ENCODE results near the gene GRB10.
A peak's percentile ranks its signal among the peaks of the same experiment; 100 is the strongest.

The GRB10 gene

DNA sequence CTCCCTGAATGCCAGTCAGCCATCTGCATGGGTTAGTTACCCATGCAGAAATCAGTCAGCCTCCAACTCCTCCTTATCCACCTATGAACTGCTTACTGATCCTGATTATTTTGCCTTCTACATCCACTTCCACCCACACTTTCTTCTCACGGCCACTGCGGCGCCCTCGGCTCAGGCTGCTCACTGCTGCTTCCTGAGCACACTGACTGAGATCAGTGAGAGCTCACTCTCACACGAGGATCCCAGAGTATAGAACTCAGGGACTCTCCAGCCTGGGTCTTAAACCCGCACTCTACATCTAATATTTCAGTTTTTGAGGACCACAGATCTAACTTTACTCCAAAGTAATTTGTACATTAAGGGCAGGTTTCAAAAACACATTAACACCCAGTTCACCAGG lies 64.4 kb downstream of the GRB10 start:
- H3K4me1 ChIP-seq (ENCODE audit: control insufficient read depth, insufficient read depth, low read depth, low read length): peaks cover 24% of the 10 kb centered on the region
- 92% methylated on average over 6 of the region's 6 CpGs for WGBS
- no peaks in the 10 kb centered on the region for H3K27me3 ChIP-seq (ENCODE audit: control insufficient read depth in 1 of 2, insufficient read depth in 1 of 2, low read length in 2 of 2)
- H3K4me2 ChIP-seq (ENCODE audit: low read length, poor library complexity, severe bottlenecking): no peak overlapping the region
- peak overlapping the region in 1 of 2 experiments; percentile 23 for H3K18ac ChIP-seq (ENCODE audit: low read depth in 1 of 2, low read length in 2 of 2)
- peaks cover 9 to 12% of the 10 kb centered on the region in 2 experiments for H3K36me3 ChIP-seq (ENCODE audit: control insufficient read depth in 1 of 2, insufficient read depth in 2 of 2, low read depth in 1 of 2, low read length in 2 of 2)
- no peak overlapping the region for H4K8ac ChIP-seq (ENCODE audit: low read length)
- no peak overlapping the region for H2BK5ac ChIP-seq (ENCODE audit: low read depth, low read length, poor library complexity, severe bottlenecking)
- no peak overlapping the region for H2BK15ac ChIP-seq (ENCODE audit: low read depth, poor library complexity, severe bottlenecking)
- H4K91ac ChIP-seq (ENCODE audit: low read length): no peak overlapping the region
- DNase-seq: no peak
- H3K27ac ChIP-seq (ENCODE audit: low read length, poor library complexity, severe bottlenecking): no peak overlapping the region
- no peak overlapping the region for H3K14ac ChIP-seq (ENCODE audit: low read length in 2 of 2)
- no peak overlapping the region for H2BK12ac ChIP-seq (ENCODE audit: low read length in 2 of 2)
- no peak overlapping the region for H2AK5ac ChIP-seq (ENCODE audit: low read length, severe bottlenecking)
- H3K79me1 ChIP-seq (replicated peaks; ENCODE audit: low read length, poor library complexity, severe bottlenecking): peaks cover 49% of the 10 kb centered on the region
- no peak overlapping the region for H2BK120ac ChIP-seq (ENCODE audit: low read depth, low read length)
- peak overlapping the region in 1 of 2 experiments; percentile 35 for H3K4ac ChIP-seq (ENCODE audit: low read depth in 1 of 2, low read length in 2 of 2)
- no peak overlapping the region for H3K4me3 ChIP-seq (ENCODE audit: insufficient read depth in 1 of 2, low read depth in 1 of 2, low read length in 2 of 2)
- no peak overlapping the region for H3K23ac ChIP-seq (ENCODE audit: low read length in 2 of 2)
- no peaks in the 10 kb centered on the region for H3K9me3 ChIP-seq (ENCODE audit: control insufficient read depth, low read length)
- H3K9ac ChIP-seq (ENCODE audit: low read length): no peak overlapping the region
- H2AFZ ChIP-seq (ENCODE audit: low read depth, low read length): no peak overlapping the region

- Histone ChIP-seq H3K79me1 (replicated peaks; ENCODE audit: low read length, poor library complexity, severe bottlenecking) (peaks cover 41% of the 10 kb centered on the region), H3K4ac (ENCODE audit: low read depth in 1 of 2, low read length in 2 of 2) (no peak overlapping the region), H2BK120ac (ENCODE audit: low read depth, low read length) (no peak overlapping the region), H3K4me2 (ENCODE audit: low read length, poor library complexity, severe bottlenecking) (no peak overlapping the region), H3K14ac (ENCODE audit: low read length in 2 of 2) (no peak overlapping the region), H2AFZ (ENCODE audit: low read depth, low read length) (no peak overlapping the region), H2AK5ac (ENCODE audit: low read length, severe bottlenecking) (no peak overlapping the region), H3K27me3 (ENCODE audit: control insufficient read depth in 1 of 2, insufficient read depth in 1 of 2, low read length in 2 of 2) (no peaks in the 10 kb centered on the region), H3K36me3 (ENCODE audit: control insufficient read depth in 1 of 2, insufficient read depth in 2 of 2, low read depth in 1 of 2, low read length in 2 of 2) (peaks cover 3 to 8% of the 10 kb centered on the region in 2 experiments), H4K91ac (ENCODE audit: low read length) (no peak overlapping the region), H3K9me3 (ENCODE audit: control insufficient read depth, low read length) (no peaks in the 10 kb centered on the region), H3K23ac (ENCODE audit: low read length in 2 of 2) (no peak overlapping the region), H4K8ac (ENCODE audit: low read length) (no peak overlapping the region), H2BK15ac (ENCODE audit: low read depth, poor library complexity, severe bottlenecking) (no peak overlapping the region), H2BK12ac (ENCODE audit: low read length in 2 of 2) (no peak overlapping the region), H3K27ac (ENCODE audit: low read length, poor library complexity, severe bottlenecking) (no peak overlapping the region), H3K4me3 (ENCODE audit: insufficient read depth in 1 of 2, low read depth in 1 of 2, low read length in 2 of 2) (no peak overlapping the region), H2BK5ac (ENCODE audit: low read depth, low read length, poor library complexity, severe bottlenecking) (no peak overlapping the region), H3K18ac (ENCODE audit: low read depth in 1 of 2, low read length in 2 of 2) (no peak overlapping the region), H3K9ac (ENCODE audit: low read length) (no peak overlapping the region), H3K4me1 (ENCODE audit: control insufficient read depth, insufficient read depth, low read depth, low read length) (peaks cover 24% of the 10 kb centered on the region)
- DNase-seq: no peak
- WGBS: 100% methylated on average over 1 of the region's 4 CpGs
These were observed 65.5 kb downstream of the GRB10 start for GRCh38 chr7:50717181-50717580.

DNA sequence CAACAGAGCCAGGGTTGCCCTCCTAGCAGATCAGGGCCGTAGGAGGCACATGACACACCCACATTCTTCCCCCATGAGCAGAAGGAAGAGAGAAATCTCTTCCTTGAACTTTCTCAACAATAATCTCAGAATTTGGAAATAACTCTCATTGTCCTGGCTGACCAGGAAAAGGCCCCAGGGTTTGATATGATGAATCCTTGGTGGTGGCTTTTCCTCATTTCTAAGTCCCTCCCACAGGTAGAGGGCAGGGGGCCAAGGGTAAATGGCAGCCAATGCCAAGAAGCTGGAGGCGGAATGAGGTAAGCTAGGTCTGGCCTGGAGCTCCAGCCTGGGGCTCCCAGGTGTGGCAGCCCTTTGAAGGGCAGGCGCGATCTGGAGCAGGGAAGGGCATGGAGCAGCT lies 67.8 kb downstream of the GRB10 start:
- Histone ChIP-seq H3K9me3 (ENCODE audit: control insufficient read depth, low read length) (no peaks in the 10 kb centered on the region), H3K23ac (ENCODE audit: low read length in 2 of 2) (no peak overlapping the region), H3K4ac (ENCODE audit: low read depth in 1 of 2, low read length in 2 of 2) (no peak overlapping the region), H4K8ac (ENCODE audit: low read length) (no peak overlapping the region), H3K4me3 (ENCODE audit: insufficient read depth in 1 of 2, low read depth in 1 of 2, low read length in 2 of 2) (no peak overlapping the region), H3K36me3 (ENCODE audit: control insufficient read depth in 1 of 2, insufficient read depth in 2 of 2, low read depth in 1 of 2, low read length in 2 of 2) (peaks cover 0 to 10% of the 10 kb centered on the region in 2 experiments), H3K14ac (ENCODE audit: low read length in 2 of 2) (no peak overlapping the region), H3K27ac (ENCODE audit: low read length, poor library complexity, severe bottlenecking) (no peak overlapping the region), H2BK120ac (ENCODE audit: low read depth, low read length) (no peak overlapping the region), H2BK5ac (ENCODE audit: low read depth, low read length, poor library complexity, severe bottlenecking) (no peak overlapping the region), H3K4me2 (ENCODE audit: low read length, poor library complexity, severe bottlenecking) (no peak overlapping the region), H3K18ac (ENCODE audit: low read depth in 1 of 2, low read length in 2 of 2) (no peak overlapping the region), H4K91ac (ENCODE audit: low read length) (no peak overlapping the region), H3K79me1 (replicated peaks; ENCODE audit: low read length, poor library complexity, severe bottlenecking) (peaks cover 38% of the 10 kb centered on the region), H2AFZ (ENCODE audit: low read depth, low read length) (no peak overlapping the region), H2BK12ac (ENCODE audit: low read length in 2 of 2) (no peak overlapping the region), H3K9ac (ENCODE audit: low read length) (no peak overlapping the region), H3K27me3 (ENCODE audit: control insufficient read depth in 1 of 2, insufficient read depth in 1 of 2, low read length in 2 of 2) (no peaks in the 10 kb centered on the region), H2BK15ac (ENCODE audit: low read depth, poor library complexity, severe bottlenecking) (no peak overlapping the region), H2AK5ac (ENCODE audit: low read length, severe bottlenecking) (no peak overlapping the region), H3K4me1 (ENCODE audit: control insufficient read depth, insufficient read depth, low read depth, low read length) (peaks cover 13% of the 10 kb centered on the region)
- 93% methylated on average over 4 of the region's 4 CpGs for WGBS
- DNase-seq: no peak

DNA sequence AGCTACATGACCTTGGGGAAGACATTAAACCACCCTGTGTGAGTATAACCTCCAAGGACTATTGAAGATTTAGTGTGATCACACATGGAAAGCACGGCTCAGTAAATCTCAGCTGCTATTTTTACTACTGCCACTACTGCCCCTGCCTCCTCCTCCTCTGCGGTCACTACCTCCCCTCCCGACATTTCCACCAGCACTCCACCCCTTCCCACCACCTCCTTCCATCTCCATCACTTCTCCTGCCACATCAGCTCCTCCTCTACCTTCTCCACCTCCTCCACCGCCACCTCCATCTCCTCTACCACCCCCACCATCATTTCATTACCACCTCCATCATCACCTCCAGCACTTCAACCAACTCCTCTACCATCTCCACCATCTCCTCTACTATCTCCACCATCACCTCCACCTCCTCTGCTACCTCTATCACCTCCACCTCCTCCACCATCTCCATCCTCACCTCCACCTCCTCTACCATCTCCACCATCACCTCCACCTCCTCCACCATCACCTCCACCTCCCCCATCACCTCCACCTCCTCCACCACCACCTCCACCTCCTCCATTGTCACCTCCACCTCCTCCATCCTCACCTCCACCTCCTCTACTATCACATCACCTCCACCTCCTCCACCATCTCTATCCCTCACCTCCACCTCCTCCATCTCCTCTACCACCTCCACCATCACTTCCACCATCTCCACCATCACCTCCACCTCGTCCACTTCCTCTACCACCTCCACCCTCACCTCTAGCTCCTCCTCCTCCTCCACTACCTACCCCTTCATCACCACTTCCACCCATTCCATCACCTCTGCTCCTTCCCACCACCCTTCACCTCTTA lies 69.4 kb downstream of the GRB10 start:
- no peak overlapping the region for H3K4me2 ChIP-seq (ENCODE audit: low read length, poor library complexity, severe bottlenecking)
- no peak overlapping the region for H3K4me3 ChIP-seq (ENCODE audit: insufficient read depth in 1 of 2, low read depth in 1 of 2, low read length in 2 of 2)
- DNase-seq: no peak
- no peak overlapping the region for H3K18ac ChIP-seq (ENCODE audit: low read depth in 1 of 2, low read length in 2 of 2)
- H4K8ac ChIP-seq (ENCODE audit: low read length): no peak overlapping the region
- H3K79me1 ChIP-seq (replicated peaks; ENCODE audit: low read length, poor library complexity, severe bottlenecking): peaks cover 42% of the 10 kb centered on the region
- H3K9ac ChIP-seq (ENCODE audit: low read length): no peak overlapping the region
- no peak overlapping the region for H3K14ac ChIP-seq (ENCODE audit: low read length in 2 of 2)
- no peak overlapping the region for H2BK15ac ChIP-seq (ENCODE audit: low read depth, poor library complexity, severe bottlenecking)
- H2BK120ac ChIP-seq (ENCODE audit: low read depth, low read length): no peak overlapping the region
- no peaks in the 10 kb centered on the region for H3K9me3 ChIP-seq (ENCODE audit: control insufficient read depth, low read length)
- no peak overlapping the region for H3K27ac ChIP-seq (ENCODE audit: low read length, poor library complexity, severe bottlenecking)
- 89% methylated on average over 5 of the region's 5 CpGs for WGBS
- peaks cover 0 to 19% of the 10 kb centered on the region in 2 experiments for H3K36me3 ChIP-seq (ENCODE audit: control insufficient read depth in 1 of 2, insufficient read depth in 2 of 2, low read depth in 1 of 2, low read length in 2 of 2)
- H4K91ac ChIP-seq (ENCODE audit: low read length): peak overlapping the region; percentile 7
- H3K4ac ChIP-seq (ENCODE audit: low read depth in 1 of 2, low read length in 2 of 2): no peak overlapping the region
- no peak overlapping the region for H2AFZ ChIP-seq (ENCODE audit: low read depth, low read length)
- H2AK5ac ChIP-seq (ENCODE audit: low read length, severe bottlenecking): no peak overlapping the region
- peaks cover 18% of the 10 kb centered on the region for H3K4me1 ChIP-seq (ENCODE audit: control insufficient read depth, insufficient read depth, low read depth, low read length)
- no peaks in the 10 kb centered on the region for H3K27me3 ChIP-seq (ENCODE audit: control insufficient read depth in 1 of 2, insufficient read depth in 1 of 2, low read length in 2 of 2)
- no peak overlapping the region for H2BK5ac ChIP-seq (ENCODE audit: low read depth, low read length, poor library complexity, severe bottlenecking)
- H3K23ac ChIP-seq (ENCODE audit: low read length in 2 of 2): no peak overlapping the region
- no peak overlapping the region for H2BK12ac ChIP-seq (ENCODE audit: low read length in 2 of 2)

Measured in mesenchymal stem cell (in vitro differentiated cells and primary cell).